NK-92 (cell line): ENCODE results near the gene TMEM150C.
"Not testable (repeated sequence)": the region's sequence is repeated elsewhere in the genome, so short reads cannot be mapped to it uniquely, and the experiment has no call there.

Source experiments
- DNase-seq: peaks from one replicate; lab custom pipeline; 2025; ENCODE audit not compliant: unreplicated experiment; lab: John Stamatoyannopoulos, UW

TMEM150C gene

GRCh38 chr4:82569727-82570126, 7.9 kb upstream of the TMEM150C start:
- no peak for DNase-seq

DNA sequence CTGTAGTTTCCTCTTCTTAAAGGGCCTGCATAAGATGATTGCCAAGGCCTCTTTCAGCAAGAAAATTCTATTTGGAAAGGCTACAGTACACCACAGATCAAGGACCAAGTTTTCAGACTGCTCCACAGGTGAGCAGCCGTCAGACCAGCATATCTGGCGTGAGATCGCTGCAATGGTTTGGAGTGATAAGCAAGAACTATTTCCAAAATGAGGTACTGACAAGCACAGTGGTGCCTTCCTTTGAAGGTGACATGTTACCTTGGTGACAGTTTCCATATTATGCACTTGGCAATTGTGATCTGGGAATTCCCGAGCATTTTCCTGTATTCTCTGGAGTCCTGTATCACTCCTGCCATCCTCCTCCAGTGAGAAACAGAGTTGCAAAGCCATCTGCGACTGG, 7.3 kb upstream of the TMEM150C start:
- no peak for DNase-seq

DNA sequence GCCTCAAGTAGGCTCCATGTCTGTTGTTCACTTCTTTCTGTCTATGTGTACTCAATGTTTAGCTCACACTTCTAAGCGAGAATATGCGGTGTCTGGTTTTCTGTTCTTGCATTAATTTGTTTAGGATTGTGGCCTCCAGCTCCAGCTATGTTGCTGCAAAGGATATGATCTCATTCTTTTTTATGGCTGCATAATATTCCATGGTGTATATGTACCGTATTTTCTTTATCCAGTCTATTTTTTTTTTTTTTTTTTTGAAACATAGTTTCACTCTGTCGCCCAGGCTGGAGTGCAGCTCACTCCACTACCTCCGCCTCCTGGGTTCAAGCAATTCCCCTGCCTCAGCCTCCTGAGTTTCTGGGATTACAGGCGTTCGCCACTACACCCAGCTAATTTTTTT, 5.7 kb upstream of the TMEM150C start:
- no peak for DNase-seq

- no peak for DNase-seq
These were observed 721 bp upstream of the TMEM150C start for GRCh38 chr4:82562564-82562854.

DNA sequence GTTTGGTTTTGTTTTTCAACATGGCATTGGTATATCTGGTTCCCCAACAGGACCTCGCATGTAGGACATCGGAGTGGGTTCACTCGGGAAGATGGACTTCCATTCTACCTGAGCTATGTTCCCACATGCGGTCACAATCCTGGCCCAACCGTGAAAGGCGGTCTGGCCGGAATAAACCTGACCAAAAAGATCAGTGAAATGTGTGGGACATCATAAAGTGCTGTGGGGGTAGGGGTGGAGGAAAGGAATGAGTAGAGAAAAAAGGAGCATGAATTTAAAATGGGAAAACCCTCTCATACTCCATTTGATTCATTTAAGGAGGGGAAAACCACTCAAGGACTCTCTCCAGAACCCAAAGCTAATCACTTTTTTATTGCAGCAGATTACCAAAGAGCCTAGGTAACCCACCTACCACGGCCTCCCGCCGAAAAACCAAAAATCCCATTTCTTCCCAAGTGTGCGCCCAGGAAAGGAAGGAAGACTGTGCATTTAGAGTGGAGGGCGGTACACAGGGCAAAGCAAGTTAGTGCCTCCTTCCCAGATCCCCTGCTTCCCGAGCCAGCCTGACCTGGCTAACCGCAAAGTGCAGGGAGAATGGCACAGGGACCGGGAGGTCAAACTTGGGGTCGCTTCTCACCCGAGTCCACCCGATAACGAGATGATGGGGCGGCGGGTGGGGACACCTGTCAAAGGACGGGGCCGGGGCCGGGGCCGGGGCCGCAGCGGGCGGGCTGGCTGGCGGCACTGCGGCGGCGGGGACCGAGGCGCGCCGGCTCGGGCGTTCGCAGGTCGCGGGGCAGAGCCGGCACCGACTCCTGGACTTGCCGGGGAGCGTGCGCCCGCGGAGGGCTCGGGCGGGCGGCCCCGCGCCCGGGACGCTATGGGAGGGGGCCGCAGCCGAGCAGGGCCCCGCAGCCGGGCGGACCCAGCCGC, 669 bp downstream of the TMEM150C start:
- DNase-seq = no peak

GRCh38 chr4:82559735-82560120, 2.1 kb downstream of the TMEM150C start:
- no peak for DNase-seq

DNA sequence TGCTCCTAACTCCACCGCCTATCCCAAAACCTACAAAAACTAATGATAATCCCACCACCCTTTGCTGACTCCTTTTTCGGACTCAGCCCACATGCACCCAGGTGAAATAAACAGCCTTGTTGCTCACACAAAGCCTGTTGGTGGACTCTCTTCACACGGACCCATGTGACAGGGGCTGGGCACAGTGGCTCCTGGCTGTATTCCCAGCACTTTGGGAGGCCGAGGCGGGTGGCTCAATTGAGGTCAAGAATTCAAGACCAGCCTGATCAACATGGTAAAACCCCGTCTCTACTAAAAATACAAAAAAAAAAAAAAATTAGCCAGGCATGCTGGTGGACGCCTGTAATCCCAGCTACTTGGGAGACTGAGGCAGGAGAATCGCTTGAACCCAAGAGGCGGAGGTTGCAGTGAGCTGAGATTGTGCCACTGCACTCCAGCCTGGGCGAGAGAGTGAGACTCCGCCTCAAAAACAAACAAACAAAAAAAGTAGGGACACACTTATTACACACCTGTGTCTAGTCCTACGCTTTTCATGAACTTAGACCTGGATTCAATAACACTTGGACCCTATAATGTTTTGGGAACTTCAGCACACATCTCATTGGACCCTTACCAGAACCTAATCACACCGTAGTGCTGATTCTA, 2.6 kb downstream of the TMEM150C start:
- DNase-seq = not testable (repeated sequence)

DNA sequence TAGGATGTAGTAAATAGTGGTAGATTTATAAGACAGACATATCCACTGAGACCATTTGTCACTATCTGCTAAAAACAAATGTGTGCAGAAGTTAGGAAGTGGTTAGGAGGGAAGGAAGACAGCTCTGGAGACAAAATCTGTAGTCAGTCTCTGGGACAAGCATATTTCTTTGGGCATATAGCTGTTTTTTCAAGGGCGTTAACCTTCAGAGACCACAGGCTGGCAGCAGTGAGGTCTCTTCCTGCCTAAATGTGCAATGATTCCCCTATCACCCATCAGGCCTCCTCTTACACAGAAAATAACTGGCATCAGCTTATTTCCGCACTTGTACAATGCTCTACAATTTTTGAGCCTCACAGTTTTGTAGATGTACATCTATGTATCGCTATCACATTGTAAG, 6.5 kb downstream of the TMEM150C start:
- DNase-seq = no peak

- no peak for DNase-seq
These were observed 8.8 kb downstream of the TMEM150C start for GRCh38 chr4:82553020-82553419.

GRCh38 chr4:82551734-82552133, 10.1 kb downstream of the TMEM150C start:
- no peak for DNase-seq

DNA sequence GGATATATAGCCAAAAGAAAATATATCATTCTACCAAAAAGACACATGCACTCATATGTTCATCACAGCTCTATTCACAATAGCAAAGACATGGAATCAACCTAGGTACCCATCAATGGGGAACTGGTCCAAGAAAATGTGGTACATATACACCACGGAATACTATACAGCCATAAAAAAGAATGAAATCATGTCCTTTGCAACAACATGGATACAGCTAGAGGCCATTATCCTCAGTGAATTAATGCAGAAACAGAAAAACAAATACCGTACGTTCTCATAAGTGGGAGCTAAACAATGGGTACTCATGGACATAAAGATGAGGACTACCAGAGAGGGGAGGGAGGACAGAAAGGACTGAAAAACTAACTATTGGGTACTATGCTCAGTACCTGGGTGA, 13.9 kb downstream of the TMEM150C start:
- DNase-seq = not testable (repeated sequence)

DNA sequence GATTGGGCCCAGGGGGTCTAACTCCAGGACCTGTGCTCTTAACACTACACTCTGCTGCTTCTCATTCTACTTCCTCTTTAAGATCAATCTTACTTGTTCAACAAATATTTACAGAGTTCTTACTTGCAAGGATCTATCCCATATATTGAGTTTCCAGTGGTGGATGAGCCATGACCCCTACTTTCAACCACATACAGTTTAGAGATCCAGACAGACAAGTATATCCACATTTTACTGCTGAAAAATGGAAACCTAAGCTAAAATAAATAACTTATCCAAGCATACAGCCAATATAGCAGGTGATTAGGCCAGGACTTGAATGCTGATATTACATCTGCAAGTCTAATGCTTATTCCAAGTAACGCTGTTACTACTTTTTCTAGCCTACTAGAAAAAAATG, 18.7 kb downstream of the TMEM150C start:
- DNase-seq = no peak

DNA sequence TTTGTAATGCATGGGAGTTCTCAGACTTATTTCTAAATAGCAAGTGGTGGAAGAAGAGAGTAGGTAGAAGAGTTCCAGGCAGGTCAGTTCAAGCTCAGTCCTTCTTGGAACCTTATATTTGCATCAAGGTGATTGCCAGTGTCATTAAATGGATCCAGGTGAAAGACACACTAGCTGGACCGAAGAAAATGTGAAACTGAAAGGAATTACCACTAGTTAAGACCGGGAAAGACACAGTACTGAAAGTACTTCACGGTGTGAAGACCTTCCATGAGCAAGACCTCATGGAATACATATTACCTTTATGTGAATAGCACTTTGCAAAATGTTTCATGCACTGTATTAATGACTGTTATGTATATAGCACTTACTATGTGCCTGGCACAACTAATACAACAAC, 19.1 kb downstream of the TMEM150C start:
- DNase-seq = no peak

- no peak for DNase-seq
These were observed 32.5 kb downstream of the TMEM150C start for GRCh38 chr4:82529322-82529721.

- no peak for DNase-seq
These were observed 32.9 kb downstream of the TMEM150C start for GRCh38 chr4:82528868-82529267.

DNA sequence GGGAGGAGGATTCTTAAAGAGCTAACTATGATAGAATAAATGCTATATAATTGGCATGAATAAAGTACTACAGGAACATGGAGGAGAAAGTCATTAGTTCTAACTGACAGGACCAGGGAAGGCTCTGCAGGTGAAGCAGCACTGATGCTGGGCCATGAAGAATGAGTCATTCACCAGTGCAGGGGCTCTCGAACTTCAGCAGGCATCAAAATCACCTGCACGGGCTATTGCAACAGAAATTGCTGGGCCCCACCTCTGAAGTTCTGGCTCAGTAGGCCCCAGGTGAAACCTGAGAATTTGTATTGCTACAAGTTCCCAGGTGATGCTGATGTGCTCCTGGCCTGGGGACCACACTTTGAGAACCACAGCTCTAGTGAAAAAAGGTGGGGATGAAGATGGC, 33.7 kb downstream of the TMEM150C start:
- no peak for DNase-seq

GRCh38 chr4:82525307-82525911, 36.4 kb downstream of the TMEM150C start:
- no peak for DNase-seq

GRCh38 chr4:82524570-82525152, 37.1 kb downstream of the TMEM150C start:
- DNase-seq = no peak

- DNase-seq = no peak
These were observed 38.6 kb downstream of the TMEM150C start for GRCh38 chr4:82523179-82523578.

DNA sequence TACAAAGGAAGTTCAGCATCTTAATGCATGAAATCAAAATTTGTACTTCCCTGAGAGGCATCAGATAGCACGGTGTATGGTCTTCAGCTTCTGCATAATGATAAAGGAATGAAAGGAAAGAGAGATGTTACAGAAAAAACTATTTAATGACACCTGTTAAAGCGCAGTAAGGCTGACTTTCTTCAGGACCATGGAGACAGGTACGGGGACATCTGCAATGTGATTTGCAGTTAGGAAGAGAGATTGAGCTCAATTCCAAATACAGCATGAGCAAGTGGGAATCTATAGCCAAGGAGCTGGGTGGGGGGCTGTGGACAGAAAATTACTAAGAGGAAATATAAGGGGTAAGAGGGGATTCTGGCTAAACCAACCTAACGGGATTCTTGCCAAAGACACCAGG, 39.3 kb downstream of the TMEM150C start:
- DNase-seq = no peak

DNA sequence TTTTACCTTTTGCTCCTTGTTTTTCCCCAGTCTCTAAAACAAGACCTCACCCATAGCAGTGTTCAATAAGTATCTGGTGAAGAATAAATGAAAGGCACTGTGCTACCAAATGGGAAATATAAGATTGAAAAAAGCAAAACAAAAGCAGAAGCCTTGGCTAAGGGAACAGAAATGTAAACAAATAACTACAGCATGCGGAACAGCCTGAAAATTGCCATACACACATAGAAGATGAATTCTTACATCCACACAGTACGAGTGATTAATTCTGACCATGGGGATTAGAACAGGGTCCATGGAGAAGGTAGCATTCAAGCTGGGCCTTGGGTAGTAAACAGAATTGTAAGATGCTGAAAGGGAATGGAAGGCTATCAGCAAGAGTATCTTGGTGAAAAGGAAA, 40.5 kb downstream of the TMEM150C start:
- no peak for DNase-seq

GRCh38 chr4:82519776-82520175, 42.0 kb downstream of the TMEM150C start:
- DNase-seq = no peak
